Pons (tissue), 1 donor: Measurements from ENCODE around the gene AUTS2.
A peak's percentile ranks its signal among the peaks of the same experiment; 100 is the strongest.

ENCODE experiments used
- DNase-seq: peaks from one replicate; pipeline ENCODE4 v3.0.0-alpha.2; 2016; ENCODE audit warnings: low spot score

AUTS2 gene

GRCh38 chr7:69723663-69724062 lies 125.4 kb downstream of the AUTS2 start:
- no peak for DNase-seq

GRCh38 chr7:69728304-69728703 lies 130.0 kb downstream of the AUTS2 start:
- DNase-seq = no peak

- no peak for DNase-seq
These were observed 133.9 kb downstream of the AUTS2 start for GRCh38 chr7:69732203-69732602.

GRCh38 chr7:69735582-69735981 lies 137.3 kb downstream of the AUTS2 start:
- DNase-seq = no peak

GRCh38 chr7:69736126-69736810 lies 138.0 kb downstream of the AUTS2 start:
- no peak for DNase-seq

- DNase-seq = no peak
These were observed 140.2 kb downstream of the AUTS2 start for GRCh38 chr7:69738396-69738951.

GRCh38 chr7:69739190-69739589 lies 140.9 kb downstream of the AUTS2 start:
- no peak for DNase-seq

GRCh38 chr7:69739931-69740431 lies 141.7 kb downstream of the AUTS2 start:
- peak; percentile 70 for DNase-seq

- no peak for DNase-seq
These were observed 144.0 kb downstream of the AUTS2 start for GRCh38 chr7:69742237-69742636.

GRCh38 chr7:69743436-69743835 lies 145.2 kb downstream of the AUTS2 start:
- DNase-seq = no peak

- no peak for DNase-seq
These were observed 145.8 kb downstream of the AUTS2 start for GRCh38 chr7:69744026-69744425.

- DNase-seq = no peak
These were observed 148.1 kb downstream of the AUTS2 start for GRCh38 chr7:69746383-69746782.

- no peak for DNase-seq
These were observed 148.9 kb downstream of the AUTS2 start for GRCh38 chr7:69747144-69747543.

GRCh38 chr7:69748530-69748929 lies 150.3 kb downstream of the AUTS2 start:
- DNase-seq = no peak

GRCh38 chr7:69749372-69749979 lies 151.2 kb downstream of the AUTS2 start:
- DNase-seq = no peak

- no peak for DNase-seq
These were observed 151.7 kb downstream of the AUTS2 start for GRCh38 chr7:69749994-69750393.

- no peak for DNase-seq
These were observed 152.8 kb downstream of the AUTS2 start for GRCh38 chr7:69751026-69751425.

GRCh38 chr7:69753981-69754380 lies 155.7 kb downstream of the AUTS2 start:
- no peak for DNase-seq

GRCh38 chr7:69754476-69754875 lies 156.2 kb downstream of the AUTS2 start:
- DNase-seq = no peak

- DNase-seq = peak; percentile 72
These were observed 158.0 kb downstream of the AUTS2 start for GRCh38 chr7:69756235-69756634.

- DNase-seq = no peak
These were observed 159.3 kb downstream of the AUTS2 start for GRCh38 chr7:69757528-69757927.

- no peak for DNase-seq
These were observed 159.7 kb downstream of the AUTS2 start for GRCh38 chr7:69757981-69758430.

- DNase-seq = no peak
These were observed 161.1 kb downstream of the AUTS2 start for GRCh38 chr7:69759373-69759772.
